AG04449 (cell line): ENCODE results near the gene CACNA1C.
A peak's percentile ranks its signal among the peaks of the same experiment; 100 is the strongest.

Experiments
- CTCF ChIA-PET: fragments of 350-600 bp; formaldehyde crosslinking; extraction: SDS; loops from one replicate; lab custom pipeline; 2021; ENCODE audit warnings: antibody characterized with exemption; lab: Yijun Ruan, JAX
- POLR2A ChIA-PET: fragments of 400-600, 350-600 bp; formaldehyde crosslinking; extraction: SDS; loops from one replicate; lab custom pipeline; 2020; ENCODE audit warnings: antibody characterized with exemption, inconsistent platforms; lab: Yijun Ruan, JAX
- DNase-seq: peaks from one replicate; pipeline ENCODE4 v3.0.0-alpha.2; 2010; ENCODE audit warnings: low read depth, low spot score
- H3K4me3 ChIP-seq: 2 replicates; pipeline ENCODE4 v1.5.1; 2011; ENCODE audit warnings: low read depth, mild to moderate bottlenecking, control low read depth, low read length
- TF ChIP-seq, protein P1 (sequence below): IDR thresholded peaks from one replicate; pipeline ENCODE4 v1.5.1; 2011; ENCODE audit warnings: mild to moderate bottlenecking, moderate library complexity, low read length, control low read depth, inconsistent platforms; ENCODE audit not compliant: insufficient read depth; ENCODE audit errors: missing control alignments

Gene CACNA1C

DNA sequence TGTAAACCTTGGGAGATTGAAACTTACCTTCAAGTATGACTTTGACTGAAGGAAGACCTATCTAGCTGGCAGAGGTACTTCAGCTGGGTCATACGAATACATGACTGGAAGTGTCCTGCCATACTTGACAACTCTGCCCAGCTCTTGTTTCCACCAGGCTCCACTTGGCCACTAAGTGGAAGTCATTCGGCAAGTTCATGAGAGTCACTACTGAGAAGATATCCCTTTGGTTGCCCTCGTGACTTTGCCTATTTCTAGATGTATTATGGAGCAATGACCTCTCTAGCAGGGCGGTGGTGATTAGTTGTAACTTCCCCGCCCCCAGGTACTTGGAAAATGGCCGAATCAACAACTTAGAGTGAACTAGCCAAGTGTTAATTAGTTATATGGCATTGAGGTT is 8.6 kb upstream of the CACNA1C start:
- no peak for DNase-seq
- no peak overlapping the region for H3K4me3 ChIP-seq
- CTCF ChIA-PET: interaction anchor here (0.6 to 5.0 kb wide), 3 partner anchors 7 to 390 kb away, joined by 3 to 33 read pairs (median 3); no protein-coding TSS in a partner anchor
- POLR2A ChIA-PET: no interaction called here
- TF ChIP-seq, protein P1, sequence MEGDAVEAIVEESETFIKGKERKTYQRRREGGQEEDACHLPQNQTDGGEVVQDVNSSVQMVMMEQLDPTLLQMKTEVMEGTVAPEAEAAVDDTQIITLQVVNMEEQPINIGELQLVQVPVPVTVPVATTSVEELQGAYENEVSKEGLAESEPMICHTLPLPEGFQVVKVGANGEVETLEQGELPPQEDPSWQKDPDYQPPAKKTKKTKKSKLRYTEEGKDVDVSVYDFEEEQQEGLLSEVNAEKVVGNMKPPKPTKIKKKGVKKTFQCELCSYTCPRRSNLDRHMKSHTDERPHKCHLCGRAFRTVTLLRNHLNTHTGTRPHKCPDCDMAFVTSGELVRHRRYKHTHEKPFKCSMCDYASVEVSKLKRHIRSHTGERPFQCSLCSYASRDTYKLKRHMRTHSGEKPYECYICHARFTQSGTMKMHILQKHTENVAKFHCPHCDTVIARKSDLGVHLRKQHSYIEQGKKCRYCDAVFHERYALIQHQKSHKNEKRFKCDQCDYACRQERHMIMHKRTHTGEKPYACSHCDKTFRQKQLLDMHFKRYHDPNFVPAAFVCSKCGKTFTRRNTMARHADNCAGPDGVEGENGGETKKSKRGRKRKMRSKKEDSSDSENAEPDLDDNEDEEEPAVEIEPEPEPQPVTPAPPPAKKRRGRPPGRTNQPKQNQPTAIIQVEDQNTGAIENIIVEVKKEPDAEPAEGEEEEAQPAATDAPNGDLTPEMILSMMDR: no peak

DNA sequence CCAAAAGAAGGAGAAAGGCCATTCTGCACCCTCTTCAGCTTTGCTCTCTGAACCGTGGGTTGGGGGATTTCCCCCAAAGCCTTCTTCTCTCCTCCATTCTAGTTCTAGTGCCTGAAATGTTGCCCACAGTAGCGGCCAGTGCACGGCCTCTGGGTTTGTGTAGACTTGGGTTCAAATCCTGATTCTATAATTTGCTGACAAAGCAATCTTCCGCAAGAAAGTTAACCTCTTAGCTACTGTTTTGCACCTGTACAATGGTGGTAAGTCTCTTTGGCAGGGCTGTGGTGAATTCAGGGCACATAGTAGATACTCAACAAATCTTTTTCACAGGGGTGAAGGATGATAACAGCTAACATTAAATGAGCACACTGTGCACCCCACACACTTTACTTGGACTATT is 5.8 kb upstream of the CACNA1C start:
- no peak for DNase-seq
- TF ChIP-seq, protein P1: no peak
- ChIA-PET CTCF (interaction anchor here (0.6 to 5.6 kb wide), 7 partner anchors 8 to 536 kb away, joined by 3 to 33 read pairs (median 6); no protein-coding TSS in a partner anchor), POLR2A (no interaction called here)
- no peak overlapping the region for H3K4me3 ChIP-seq

DNA sequence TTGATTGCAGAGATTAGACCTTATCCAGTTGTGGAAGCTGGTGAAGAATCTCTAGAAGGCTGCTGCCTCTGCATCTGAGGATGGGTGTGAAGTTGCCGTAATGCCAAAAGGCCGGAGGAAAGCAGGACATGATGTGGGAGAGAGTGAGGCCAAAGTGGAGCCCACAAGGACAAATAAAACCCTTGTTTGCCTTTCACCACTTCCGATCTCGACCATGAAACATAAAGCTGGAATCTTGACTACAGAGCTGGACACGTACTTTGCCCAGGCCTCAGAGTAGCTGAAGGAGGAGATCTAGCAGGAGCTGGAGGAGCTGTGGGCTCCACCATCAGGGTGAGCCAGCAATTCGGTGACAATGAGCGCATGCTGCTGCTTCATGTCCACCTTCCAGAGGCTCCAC is 5.0 kb upstream of the CACNA1C start:
- TF ChIP-seq, protein P1: no peak
- POLR2A ChIA-PET: no interaction called here
- no peak for DNase-seq
- CTCF ChIA-PET: interaction anchor here (1.1 to 5.6 kb wide), 8 partner anchors 9 to 536 kb away, joined by 3 to 33 read pairs (median 6); no protein-coding TSS in a partner anchor
- no peak overlapping the region for H3K4me3 ChIP-seq

DNA sequence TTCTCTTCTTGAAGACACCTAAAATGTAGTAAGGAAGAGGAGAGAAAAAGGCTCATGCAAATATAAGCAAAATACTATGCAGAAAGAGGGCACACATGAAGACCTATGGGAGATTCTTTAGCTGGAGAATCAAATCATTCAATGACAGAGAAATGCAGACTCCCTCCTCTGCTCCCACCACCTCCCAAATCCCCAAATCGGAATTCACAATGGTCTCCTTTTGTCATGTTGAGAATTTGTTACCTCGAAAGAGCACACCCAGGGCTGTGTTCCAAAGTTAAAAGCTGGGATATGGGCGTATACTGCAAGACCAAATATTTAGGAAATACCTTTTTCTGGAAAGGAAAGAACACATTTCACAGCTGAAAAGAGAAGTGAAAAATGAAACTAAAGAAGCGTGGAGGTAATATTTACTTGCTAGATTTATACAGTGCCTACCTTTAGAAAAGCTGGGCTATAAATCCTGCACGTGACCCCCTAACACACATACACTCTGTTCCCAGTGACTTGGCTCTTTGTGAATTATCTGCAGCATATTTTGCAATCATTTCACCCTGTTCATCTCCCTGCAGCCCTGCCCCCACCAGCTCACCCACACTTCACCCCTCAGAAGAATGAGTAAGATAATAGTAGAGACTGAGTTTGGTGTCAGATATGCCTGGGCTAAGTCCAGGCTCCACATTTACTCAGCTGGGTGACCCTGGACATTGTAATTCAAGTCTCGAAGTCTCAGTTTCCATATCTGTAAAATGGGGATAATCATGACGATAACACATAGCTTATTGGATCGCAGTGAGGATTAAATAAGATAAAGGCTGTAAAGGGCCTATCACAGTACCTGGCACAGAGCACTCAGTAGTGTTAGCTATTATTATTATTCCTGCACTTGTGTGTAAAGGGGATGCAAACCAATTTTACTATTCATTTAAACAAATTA is 2.9 kb upstream of the CACNA1C start:
- TF ChIP-seq, protein P1: no peak
- H3K4me3 ChIP-seq: no peak overlapping the region
- no peak for DNase-seq

DNA sequence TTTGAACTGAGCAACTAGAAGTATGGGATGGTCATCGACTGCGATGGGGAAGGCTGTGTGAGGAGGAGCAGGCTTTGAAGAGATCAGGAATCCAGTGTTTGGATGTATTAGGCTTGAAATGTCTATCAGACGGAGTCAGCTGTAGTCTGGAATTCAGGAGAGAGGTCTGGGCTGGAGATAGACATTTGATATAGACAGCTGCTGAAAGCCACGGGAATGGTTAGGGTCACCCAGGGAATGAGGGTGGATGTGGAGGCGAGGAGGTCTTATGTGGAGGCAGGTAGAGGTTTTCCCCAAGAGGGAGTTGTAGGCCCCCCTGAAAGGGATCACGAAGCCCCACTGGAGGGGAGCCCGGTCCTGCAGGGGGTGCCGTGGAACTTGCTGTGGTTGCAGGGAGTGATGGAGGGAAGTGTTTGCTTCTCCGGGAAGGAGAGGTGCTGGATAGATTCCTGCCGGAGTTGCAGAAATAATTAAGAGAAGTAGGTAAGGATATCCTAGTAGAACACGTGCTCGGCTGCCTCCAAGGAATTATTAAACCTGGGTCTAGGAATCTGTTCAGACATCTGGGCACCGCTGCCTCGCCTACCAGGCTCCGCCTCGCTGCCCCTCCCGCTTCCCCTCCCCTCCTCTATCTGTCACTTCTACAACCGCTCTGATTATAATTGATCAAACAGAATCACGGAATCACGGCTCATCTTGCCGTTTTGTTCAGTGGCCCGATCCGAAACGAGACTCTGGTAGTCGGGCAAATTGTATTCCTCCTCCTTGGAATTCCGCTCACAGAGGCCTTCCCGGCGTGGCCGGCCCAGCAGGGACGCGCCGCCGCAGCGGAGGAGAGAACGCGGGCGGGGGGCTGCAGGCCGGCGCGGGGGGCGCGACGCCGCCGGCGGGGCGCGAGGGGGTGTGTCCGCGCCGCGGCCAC is 826 bp upstream of the CACNA1C start:
- CTCF ChIA-PET: interaction anchor here (0.7 to 1.6 kb wide), 5 partner anchors 12 to 531 kb away, joined by 3 to 4 read pairs (median 3); no protein-coding TSS in a partner anchor
- DNase-seq: no peak
- POLR2A ChIA-PET: no interaction called here
- H3K4me3 ChIP-seq: peak overlapping the region; percentile 88
- TF ChIP-seq, protein P1: no peak

More for the DNA sequence above, 2.9 kb upstream of the CACNA1C start:
- ChIA-PET POLR2A (no interaction called here), CTCF (interaction anchor here (0.9 to 5.6 kb wide), 7 partner anchors 9 to 533 kb away, joined by 3 to 29 read pairs (median 5); no protein-coding TSS in a partner anchor)
